DMS114 treated with DMSO at 0.1 percent for 48 hours (cell line): ENCODE results near the gene PIK3R4.

ENCODE experiments used
- DNase-seq: peaks from one replicate; lab custom pipeline; 2025; ENCODE audit not compliant: unreplicated experiment; lab: John Stamatoyannopoulos, UW

The PIK3R4 gene

DNA sequence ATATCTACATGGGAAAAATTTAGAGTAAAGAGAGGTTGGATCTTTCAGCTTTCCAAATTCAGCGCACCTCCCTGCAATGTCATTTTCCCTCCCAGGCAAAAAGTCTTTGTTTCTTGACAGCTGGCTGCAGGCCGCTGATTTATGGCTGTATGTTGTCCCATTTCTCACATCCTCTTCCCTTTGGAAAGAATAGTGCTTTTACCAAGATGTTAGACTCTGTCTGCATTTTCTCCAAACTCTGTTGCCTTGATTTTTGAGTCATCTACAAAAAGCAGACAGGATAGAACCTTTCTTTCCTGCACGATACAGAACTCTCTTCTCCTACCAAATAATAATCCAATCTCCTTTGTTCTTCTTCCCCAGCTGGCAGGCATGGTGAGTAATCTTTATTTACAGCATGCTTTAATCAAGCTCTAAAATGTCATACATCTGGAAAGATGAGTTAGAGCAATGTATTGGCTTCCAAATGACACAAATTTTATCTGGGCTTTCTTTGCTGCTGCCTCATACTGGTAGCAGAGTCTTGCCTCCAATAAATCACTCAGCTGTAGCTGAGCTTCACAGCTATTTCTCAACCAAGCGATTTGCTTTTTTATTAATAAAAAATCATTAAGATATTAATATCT, 101.9 kb downstream of the PIK3R4 start:
- no peak for DNase-seq

DNA sequence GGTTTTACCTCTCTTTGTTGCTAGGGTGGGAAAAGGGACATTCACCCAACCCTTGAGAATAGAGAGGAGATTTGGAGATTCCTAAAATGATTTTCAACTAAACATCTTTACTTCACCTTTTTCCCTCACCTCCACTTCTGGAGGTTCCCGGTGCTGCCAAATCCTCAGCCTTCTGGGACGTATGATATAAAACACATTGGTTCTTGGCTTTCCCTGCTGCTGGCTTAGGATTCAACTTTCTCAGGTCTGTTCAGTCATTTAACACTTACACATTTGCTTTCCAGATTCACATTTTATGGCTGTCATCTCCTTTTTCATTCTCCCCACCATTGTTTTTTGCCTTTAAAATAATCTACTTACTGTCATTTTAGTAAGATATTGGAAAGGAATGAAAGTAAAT, 106.6 kb downstream of the PIK3R4 start:
- DNase-seq: no peak

DNA sequence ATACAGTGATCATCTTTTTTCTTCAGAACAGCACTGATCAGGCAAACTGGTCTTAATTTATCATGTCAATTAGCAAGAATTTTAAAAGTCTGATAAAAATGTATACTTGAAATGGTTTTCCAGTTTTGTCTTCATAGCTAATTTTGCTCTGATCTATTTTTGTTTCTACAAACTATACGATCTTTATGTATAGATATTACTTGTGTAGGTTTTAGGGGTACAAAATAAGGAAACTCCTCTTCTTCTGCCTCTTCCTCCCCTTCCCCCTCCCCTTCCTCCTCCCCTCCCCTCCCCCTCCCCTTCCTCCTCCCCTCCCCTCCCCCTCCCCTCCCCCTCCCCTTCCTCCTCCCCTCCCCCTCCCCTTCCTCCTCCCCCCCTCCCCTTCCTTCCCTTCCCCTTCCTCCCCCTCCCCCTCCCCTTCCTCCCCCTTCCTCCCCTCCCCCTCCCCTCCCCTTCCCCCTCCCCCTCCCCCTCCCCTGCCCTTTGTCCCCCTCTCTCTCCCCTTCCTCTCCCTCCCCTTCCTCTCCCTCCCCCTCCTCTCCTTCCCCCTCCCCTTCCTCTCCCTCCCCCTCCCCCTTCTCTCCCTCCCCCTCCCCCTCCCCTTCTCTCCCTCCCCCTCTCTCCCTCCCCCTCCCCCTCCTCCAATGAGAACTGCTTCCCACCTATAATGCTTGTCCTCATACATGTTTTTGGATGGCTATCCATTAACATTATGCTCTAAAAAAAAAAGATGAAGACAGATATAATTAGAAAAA, 110.0 kb downstream of the PIK3R4 start:
- DNase-seq: no peak

DNA sequence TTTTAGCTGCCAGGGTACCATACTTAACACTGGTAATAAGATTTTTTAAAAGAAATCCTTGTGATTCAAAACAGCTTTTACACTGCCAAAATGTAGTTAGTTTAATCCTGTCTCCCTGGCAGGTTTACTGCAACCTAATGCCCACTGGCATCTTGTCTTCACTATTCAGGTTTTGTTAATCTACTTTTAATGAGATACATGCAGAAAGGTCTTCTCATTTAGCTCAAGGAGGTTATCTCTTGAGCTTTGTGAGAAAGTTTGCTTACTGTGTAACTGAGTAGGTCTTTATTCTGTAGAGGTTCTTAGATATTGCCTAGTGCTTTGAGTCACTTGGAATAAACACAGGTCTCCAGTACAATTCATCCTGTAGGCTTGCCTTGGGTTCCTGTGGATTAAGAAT, 110.7 kb downstream of the PIK3R4 start:
- no peak for DNase-seq

DNA sequence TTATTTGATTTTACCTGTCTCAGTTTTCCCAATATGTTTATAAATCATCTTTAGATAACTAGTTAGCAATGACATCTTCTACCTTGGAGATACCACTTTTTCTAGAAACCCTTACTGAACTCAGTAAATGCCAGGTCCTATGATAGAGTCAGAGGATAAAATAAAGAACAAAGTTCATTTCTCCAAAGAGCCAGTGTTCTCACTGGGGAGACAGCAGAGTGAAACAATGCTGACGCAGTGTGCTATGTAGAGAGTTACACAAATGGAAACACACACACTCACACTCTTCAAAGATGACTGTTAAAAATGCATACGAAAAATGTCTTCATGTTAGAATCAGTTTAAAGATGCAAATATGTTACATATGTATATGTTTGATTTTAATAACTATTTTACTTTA, 111.3 kb downstream of the PIK3R4 start:
- no peak for DNase-seq
